Duodenal mucosa (tissue), 2 donors: ENCODE results near the gene OR5P2.
"Not testable (repeated sequence)": the region's sequence is repeated elsewhere in the genome, so short reads cannot be mapped to it uniquely, and the experiment has no call there.

Source experiments
- H3K27ac ChIP-seq: one replicate; pipeline ENCODE4 v1.7.0; 2013; ENCODE audit warnings: low read depth, low read length
- H3K27me3 ChIP-seq, 2 donors: one replicate each; pipeline ENCODE4 v1.7.0; 2013; ENCODE audit warnings: low read length in 2 of 2, control low read depth in 1 of 2; ENCODE audit not compliant: insufficient read depth in 2 of 2, control insufficient read depth in 1 of 2
- H3K36me3 ChIP-seq, 2 donors: one replicate each; pipeline ENCODE4 v1.7.0; 2013; ENCODE audit warnings: low read length in 2 of 2, control low read depth in 1 of 2; ENCODE audit not compliant: insufficient read depth in 2 of 2, control insufficient read depth in 1 of 2
- H3K4me1 ChIP-seq, 2 donors: one replicate each; pipeline ENCODE4 v1.7.0; 2013; ENCODE audit warnings: low read length in 2 of 2, control low read depth in 1 of 2; ENCODE audit not compliant: insufficient read depth in 2 of 2, control insufficient read depth in 1 of 2
- H3K4me3 ChIP-seq, 2 donors: one replicate each; pipeline ENCODE4 v1.7.0; 2013; ENCODE audit warnings: low read length in 2 of 2, low read depth in 1 of 2
- H3K9ac ChIP-seq, 2 donors: one replicate each; pipeline ENCODE4 v1.7.0; 2013; ENCODE audit warnings: low read length in 2 of 2, low read depth in 1 of 2
- H3K9me3 ChIP-seq, 2 donors: one replicate each; pipeline ENCODE4 v1.7.0; 2013; ENCODE audit warnings: low read length in 2 of 2, control low read depth in 1 of 2; ENCODE audit not compliant: control insufficient read depth in 1 of 2

Gene OR5P2, protein sequence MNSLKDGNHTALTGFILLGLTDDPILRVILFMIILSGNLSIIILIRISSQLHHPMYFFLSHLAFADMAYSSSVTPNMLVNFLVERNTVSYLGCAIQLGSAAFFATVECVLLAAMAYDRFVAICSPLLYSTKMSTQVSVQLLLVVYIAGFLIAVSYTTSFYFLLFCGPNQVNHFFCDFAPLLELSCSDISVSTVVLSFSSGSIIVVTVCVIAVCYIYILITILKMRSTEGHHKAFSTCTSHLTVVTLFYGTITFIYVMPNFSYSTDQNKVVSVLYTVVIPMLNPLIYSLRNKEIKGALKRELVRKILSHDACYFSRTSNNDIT

GRCh38 chr11:7796842-7797241 is at the start of gene OR5P2:
OR5P2 (minus strand) TSS chr11:7796942; CDS start chr11:7796942, 0 bp downstream.
- Histone ChIP-seq H3K27ac (no peak within 1 kb of the TSS), H3K27me3 (no peaks in the 10 kb centered on the region), H3K9me3 (no peaks in the 10 kb centered on the region), H3K4me1 (no peaks in the 10 kb centered on the region), H3K9ac (no peak within 1 kb of the TSS), H3K36me3 (no peaks in the 10 kb centered on the region), H3K4me3 (no peak within 1 kb of the TSS)

DNA sequence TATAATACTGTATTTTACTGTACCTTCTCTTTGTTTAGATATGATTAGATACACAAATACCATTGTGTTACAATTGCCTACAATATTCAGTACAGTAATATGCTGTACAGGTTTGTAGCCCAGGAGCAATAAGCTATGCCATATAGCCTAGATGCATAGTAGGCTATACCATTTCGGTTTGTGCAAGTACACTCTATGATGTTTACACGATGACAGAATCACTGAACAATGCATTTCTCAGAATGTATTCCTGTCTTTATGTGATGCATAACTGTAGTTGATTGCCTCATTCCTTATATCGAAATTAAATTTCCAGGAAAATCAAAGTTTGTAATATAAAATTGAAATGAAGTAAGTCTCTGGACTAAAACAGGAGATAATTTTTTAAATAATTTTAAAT is 49.3 kb upstream of the OR5P2 start:
- Histone ChIP-seq H3K27me3 (no peaks in the 10 kb centered on the region), H3K4me1 (no peaks in the 10 kb centered on the region), H3K9me3 (no peaks in the 10 kb centered on the region), H3K9ac (no peak overlapping the region), H3K27ac (no peak overlapping the region), H3K36me3 (no peaks in the 10 kb centered on the region), H3K4me3 (no peak overlapping the region)

GRCh38 chr11:7844986-7845385 is 48.2 kb upstream of the OR5P2 start:
- no peaks in the 10 kb centered on the region for H3K36me3 ChIP-seq
- H3K27me3 ChIP-seq, result no peaks in the 10 kb centered on the region
- no peak overlapping the region for H3K9ac ChIP-seq

DNA sequence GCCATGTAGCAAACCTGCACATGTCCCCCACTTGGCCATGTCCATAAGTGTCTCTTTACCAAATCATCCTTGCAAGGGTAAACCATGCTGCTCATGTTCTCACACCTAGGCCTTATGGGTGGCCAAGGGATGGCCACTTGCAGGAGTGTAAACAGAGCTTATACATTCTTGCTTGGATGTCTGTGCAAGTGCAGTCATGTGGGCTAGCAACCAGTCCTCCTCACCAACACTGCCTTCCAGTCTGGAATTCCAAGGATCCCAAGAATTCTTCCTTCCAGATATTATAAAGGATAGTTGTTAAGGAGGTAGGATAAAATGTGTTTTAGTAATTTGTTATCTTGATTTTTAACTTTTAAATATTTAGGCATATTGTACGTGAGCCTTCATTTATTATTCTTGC is 47.8 kb upstream of the OR5P2 start:
- Histone ChIP-seq H3K9me3 (no peaks in the 10 kb centered on the region), H3K27me3 (no peaks in the 10 kb centered on the region), H3K9ac (no peak overlapping the region), H3K36me3 (no peaks in the 10 kb centered on the region), H3K4me1 (no peaks in the 10 kb centered on the region), H3K27ac (no peak overlapping the region), H3K4me3 (no peak overlapping the region)

More at GRCh38 chr11:7844986-7845385, 48.2 kb upstream of the OR5P2 start:
- no peaks in the 10 kb centered on the region for H3K9me3 ChIP-seq
- no peak overlapping the region for H3K27ac ChIP-seq
- no peaks in the 10 kb centered on the region for H3K4me1 ChIP-seq
- H3K4me3 ChIP-seq, result no peak overlapping the region

- Histone ChIP-seq H3K9me3 (no peaks in the 10 kb centered on the region), H3K36me3 (no peaks in the 10 kb centered on the region), H3K27ac (no peak overlapping the region), H3K4me3 (no peak overlapping the region), H3K4me1 (no peaks in the 10 kb centered on the region), H3K27me3 (no peaks in the 10 kb centered on the region), H3K9ac (no peak overlapping the region)
These were observed 43.8 kb upstream of the OR5P2 start for GRCh38 chr11:7840578-7840977.

- Histone ChIP-seq H3K27me3 (no peaks in the 10 kb centered on the region), H3K9me3 (no peaks in the 10 kb centered on the region), H3K4me1 (no peaks in the 10 kb centered on the region)
These were observed 36.8 kb upstream of the OR5P2 start for GRCh38 chr11:7833527-7833926.

DNA sequence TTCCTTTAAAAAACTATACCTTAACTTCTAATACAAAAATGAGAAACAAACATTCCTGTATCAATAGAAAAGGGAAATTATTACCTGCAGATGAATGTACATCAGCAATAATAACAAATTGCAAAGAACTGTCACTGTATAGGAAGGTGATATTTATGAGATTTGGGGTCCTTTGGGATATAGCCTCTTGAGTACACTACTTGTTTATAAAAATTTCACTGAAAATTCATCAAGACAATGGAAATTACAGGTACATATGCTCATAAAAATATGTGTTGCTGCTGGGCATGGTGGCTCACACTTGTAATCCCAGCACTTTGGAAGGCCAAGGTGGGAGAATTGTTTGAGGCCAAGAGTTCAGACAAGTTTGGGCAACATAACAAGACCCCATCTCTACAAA is 34.0 kb upstream of the OR5P2 start, which contains the start of gene OR5P3:
Gene OR5P3 (minus strand): TSS at position 101 of the 400 bp plus-strand sequence.
- H3K27me3 ChIP-seq, result no peaks in the 10 kb centered on the region
- no peak within 1 kb of the TSS for H3K9ac ChIP-seq
- H3K36me3 ChIP-seq, result no peaks in the 10 kb centered on the region
- H3K27ac ChIP-seq, result no peak within 1 kb of the TSS
- no peaks in the 10 kb centered on the region for H3K9me3 ChIP-seq
- H3K4me1 ChIP-seq, result no peaks in the 10 kb centered on the region
- no peak within 1 kb of the TSS for H3K4me3 ChIP-seq

More at GRCh38 chr11:7833527-7833926, 36.8 kb upstream of the OR5P2 start:
- Histone ChIP-seq H3K9ac (no peak overlapping the region), H3K27ac (no peak overlapping the region), H3K4me3 (no peak overlapping the region), H3K36me3 (no peaks in the 10 kb centered on the region)

- H3K4me3 ChIP-seq, result no peak overlapping the region
- H3K27ac ChIP-seq, result no peak overlapping the region
- no peaks in the 10 kb centered on the region for H3K36me3 ChIP-seq
- no peaks in the 10 kb centered on the region for H3K27me3 ChIP-seq
- H3K4me1 ChIP-seq, result no peaks in the 10 kb centered on the region
- H3K9ac ChIP-seq, result no peak overlapping the region
- H3K9me3 ChIP-seq, result no peaks in the 10 kb centered on the region
These were observed 29.6 kb upstream of the OR5P2 start for GRCh38 chr11:7826324-7826723.

DNA sequence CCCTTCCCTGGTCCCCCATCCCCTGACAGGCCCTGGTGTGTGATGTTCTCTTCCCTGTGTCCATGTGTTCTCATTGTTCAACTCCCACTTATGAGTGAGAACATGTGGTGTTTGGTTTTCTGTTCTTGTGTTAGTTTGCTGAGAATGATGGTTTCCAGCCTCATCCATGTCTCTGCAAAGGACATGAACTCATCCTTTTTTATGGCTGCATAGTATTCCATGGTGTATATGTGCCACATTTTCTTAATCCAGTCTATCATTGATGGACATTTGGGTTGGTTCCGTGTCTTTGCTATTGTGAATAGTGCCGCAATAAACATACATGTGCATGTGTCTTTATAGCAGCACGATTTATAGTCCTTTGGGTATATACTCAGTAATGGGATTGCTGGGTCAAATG is 23.7 kb upstream of the OR5P2 start:
- H3K27ac ChIP-seq, H3K36me3 ChIP-seq: not testable (repeated sequence)

DNA sequence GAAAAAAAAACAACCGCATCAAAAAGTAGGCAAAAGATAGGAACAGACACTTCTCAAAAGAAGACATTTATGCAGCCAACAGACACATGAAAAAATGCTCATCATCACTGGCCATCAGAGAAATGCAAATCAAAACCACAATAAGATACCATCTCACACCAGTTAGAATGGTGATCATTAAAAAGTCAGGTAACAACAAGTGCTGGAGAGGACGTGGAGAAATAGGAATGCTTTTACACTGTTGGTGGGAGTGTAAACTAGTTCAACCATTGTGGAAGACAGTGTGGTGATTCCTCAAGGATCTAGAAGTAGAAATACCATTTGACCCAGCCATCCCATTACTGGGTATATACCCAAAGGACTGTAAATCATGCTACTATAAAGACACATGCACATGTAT is 18.2 kb upstream of the OR5P2 start:
- H3K9ac ChIP-seq, H3K4me3 ChIP-seq, H3K27me3 ChIP-seq, H3K27ac ChIP-seq, H3K4me1 ChIP-seq, H3K36me3 ChIP-seq, H3K9me3 ChIP-seq: not testable (repeated sequence)

More for the DNA sequence above, 23.7 kb upstream of the OR5P2 start:
- not testable (repeated sequence) for H3K4me3 ChIP-seq, H3K27me3 ChIP-seq, H3K4me1 ChIP-seq, H3K9me3 ChIP-seq, H3K9ac ChIP-seq
